H1 (cell line): ENCODE measurements around the gene MYL5. TPM values are rescaled to one million over a fixed set of nuclear protein-coding genes. Genes with fewer than 3 reads are reported as not detected.

Source experiments
- CTCF ChIA-PET: fragments of 300-600 bp; sonication (Branson Sonifier 250); formaldehyde crosslinking; loops from one replicate; lab custom pipeline; 2021; ENCODE audit not compliant: partially characterized antibody; lab: Charles Lee
- POLR2A ChIA-PET: fragments of 300-600 bp; sonication (Branson Sonifier 250); formaldehyde crosslinking; loops from one replicate; lab custom pipeline; 2021; ENCODE audit warnings: inconsistent platforms; ENCODE audit not compliant: partially characterized antibody; lab: Charles Lee
- DNase-seq, 2 experiments: peaks; one replicate each; pipeline versions ENCODE4 v3.0.0 to v3.0.0-alpha.2; 2010 to 2022; ENCODE audit warnings: low spot score in 2 of 2, low read depth in 1 of 2, mixed read lengths in 1 of 2
- FAIRE-seq: peaks from 2 replicates; lab custom pipeline; 2011; peaks lifted over from hg19 to GRCh38; lab: Jason Lieb, UNC
- H2AFZ ChIP-seq: 2 replicates; pipeline ENCODE4 v1.8.1; 2012; ENCODE audit warnings: low read length, inconsistent platforms
- H2AK5ac ChIP-seq: 2 replicates; pipeline ENCODE4 v1.6.1; 2013; ENCODE audit warnings: low read depth, low read length
- H2BK120ac ChIP-seq: replicated peaks from 2 replicates; pipeline ENCODE3; 2013; ENCODE audit warnings: low read depth, low read length, inconsistent platforms
- H2BK12ac ChIP-seq: 2 replicates; pipeline ENCODE4 v1.6.1; 2013; ENCODE audit warnings: low read depth, low read length
- H2BK15ac ChIP-seq: 2 replicates; pipeline ENCODE4 v1.6.1; 2013; ENCODE audit warnings: low read length
- H2BK20ac ChIP-seq: 2 replicates; pipeline ENCODE4 v1.6.1; 2013; ENCODE audit warnings: low read length
- H2BK5ac ChIP-seq: 2 replicates; pipeline ENCODE4 v1.6.1; 2013; ENCODE audit warnings: low read depth, low read length
- H3K14ac ChIP-seq: 2 replicates; pipeline ENCODE4 v1.6.1; 2013; ENCODE audit warnings: inconsistent platforms; ENCODE audit not compliant: insufficient read length
- H3K18ac ChIP-seq: 2 replicates; pipeline ENCODE4 v1.6.1; 2013; ENCODE audit warnings: low read length; ENCODE audit errors: extremely low read depth
- H3K23ac ChIP-seq: 2 replicates; pipeline ENCODE4 v1.6.1; 2013; ENCODE audit warnings: inconsistent platforms; ENCODE audit not compliant: insufficient read length
- H3K23me2 ChIP-seq: 2 replicates; pipeline ENCODE4 v1.6.1; 2013; ENCODE audit warnings: low read depth, low read length
- H3K27ac ChIP-seq: 2 replicates; pipeline ENCODE4 v1.6.1; 2011; ENCODE audit warnings: low read depth, low read length, inconsistent platforms
- H3K27me3 ChIP-seq, 4 experiments: replicated peaks in 1 of 4; 1 replicate in 1 of 4; 2 replicates in 3 of 4; pipeline versions ENCODE4 v1.6.1 to v1.8.1; 2011 to 2013; ENCODE audit warnings: low read length in 3 of 4, mild to moderate bottlenecking in 3 of 4, inconsistent platforms in 2 of 4, mixed read lengths in 2 of 4, moderate library complexity in 1 of 4; ENCODE audit not compliant: control insufficient read depth in 3 of 4, insufficient read depth in 3 of 4; ENCODE audit errors: extremely low read depth in 1 of 4
- H3K36me3 ChIP-seq, 4 experiments: 2 replicates each; pipeline versions ENCODE4 v1.6.1 to v1.8.1; 2011 to 2013; ENCODE audit warnings: mild to moderate bottlenecking in 4 of 4, low read length in 3 of 4, moderate library complexity in 2 of 4, control low read depth in 1 of 4, inconsistent platforms in 1 of 4; ENCODE audit not compliant: insufficient read depth in 4 of 4, control insufficient read depth in 2 of 4
- H3K4ac ChIP-seq: replicated peaks from 2 replicates; pipeline ENCODE3; 2013; ENCODE audit warnings: low read length, low read depth, mixed read lengths, inconsistent platforms; ENCODE audit not compliant: insufficient read length
- H3K4me1 ChIP-seq, 4 experiments: replicated peaks in 1 of 4; 1 replicate in 1 of 4; 2 replicates in 3 of 4; pipeline versions ENCODE4 v1.6.1 to v1.8.1; 2011 to 2013; ENCODE audit warnings: low read length in 3 of 4, inconsistent platforms in 2 of 4, mixed read lengths in 1 of 4; ENCODE audit not compliant: insufficient read depth in 4 of 4, control insufficient read depth in 3 of 4
- H3K4me2 ChIP-seq, 2 experiments: 2 replicates each; pipeline versions ENCODE4 v1.6.1 to v1.8.1; 2011 to 2013; ENCODE audit warnings: low read depth in 2 of 2, low read length in 2 of 2, control low read depth in 1 of 2, inconsistent platforms in 1 of 2, mild to moderate bottlenecking in 1 of 2; ENCODE audit not compliant: insufficient read depth in 1 of 2
- H3K4me3 ChIP-seq, 4 experiments: fragments of 200-600, 300-600 bp in 1 of 4; sonication (generic), shearing (Covaris generic), sonication (Bioruptor Twin) in 1 of 4; 2 replicates each; pipeline versions ENCODE4 v1.5.1 to v1.8.1; 2011 to 2016; ENCODE audit warnings: low read length in 4 of 4, low read depth in 3 of 4, control low read depth in 2 of 4, inconsistent platforms in 2 of 4, mild to moderate bottlenecking in 2 of 4, mixed read lengths in 1 of 4, moderate library complexity in 1 of 4; ENCODE audit not compliant: insufficient read depth in 2 of 4; ENCODE audit errors: extremely low read depth in 1 of 4
- H3K56ac ChIP-seq: replicated peaks from 2 replicates; pipeline ENCODE3; 2013; ENCODE audit warnings: low read depth, mild to moderate bottlenecking, mixed read lengths, low read length, inconsistent platforms; ENCODE audit not compliant: insufficient read length
- H3K79me1 ChIP-seq: 2 replicates; pipeline ENCODE4 v1.6.1; 2013; ENCODE audit warnings: low read depth, low read length, control low read depth
- H3K79me2 ChIP-seq, 2 experiments: 2 replicates each; pipeline versions ENCODE4 v1.6.1 to v1.8.1; 2012 to 2013; ENCODE audit warnings: low read length in 2 of 2, mild to moderate bottlenecking in 2 of 2, inconsistent platforms in 1 of 2; ENCODE audit not compliant: insufficient read depth in 2 of 2, control insufficient read depth in 1 of 2
- H3K9ac ChIP-seq, 4 experiments: replicated peaks in 1 of 4; 1 replicate in 1 of 4; 2 replicates in 3 of 4; pipeline versions ENCODE4 v1.6.1 to v1.8.1; 2011 to 2013; ENCODE audit warnings: low read depth in 3 of 4, low read length in 3 of 4, control low read depth in 2 of 4, mild to moderate bottlenecking in 2 of 4, moderate library complexity in 2 of 4, inconsistent platforms in 1 of 4; ENCODE audit errors: extremely low read depth in 1 of 4
- H3K9me3 ChIP-seq, 2 experiments: 2 replicates each; pipeline versions ENCODE4 v1.6.1 to v1.8.1; 2012 to 2013; ENCODE audit warnings: mild to moderate bottlenecking in 2 of 2, moderate library complexity in 2 of 2, control low read depth in 1 of 2, inconsistent platforms in 1 of 2, low read depth in 1 of 2, low read length in 1 of 2, mixed read lengths in 1 of 2; ENCODE audit not compliant: insufficient read depth in 2 of 2
- H4K20me1 ChIP-seq, 2 experiments: replicated peaks in 1 of 2; 2 replicates each; pipeline versions ENCODE3 to v1.8.1; 2011 to 2013; ENCODE audit warnings: inconsistent platforms in 2 of 2, low read length in 2 of 2, mild to moderate bottlenecking in 1 of 2; ENCODE audit not compliant: insufficient read depth in 2 of 2, control insufficient read depth in 1 of 2
- H4K5ac ChIP-seq: 2 replicates; pipeline ENCODE4 v1.6.1; 2013; ENCODE audit warnings: low read length, low read depth, mixed read lengths, inconsistent platforms; ENCODE audit not compliant: insufficient read length
- H4K8ac ChIP-seq: 2 replicates; pipeline ENCODE4 v1.8.0; 2013; ENCODE audit warnings: mild to moderate bottlenecking, moderate library complexity, low read length, inconsistent platforms; ENCODE audit not compliant: insufficient read depth; ENCODE audit errors: extremely low read depth
- H4K91ac ChIP-seq: replicated peaks from 2 replicates; pipeline ENCODE3; 2013; ENCODE audit warnings: low read length, mixed read lengths, inconsistent platforms; ENCODE audit not compliant: insufficient read length
- NANOG ChIP-seq: IDR thresholded peaks from 2 replicates; pipeline ENCODE4 v1.6.1; 2011; ENCODE audit warnings: low read length, low read depth, mild to moderate bottlenecking, inconsistent platforms; ENCODE audit not compliant: insufficient read depth, poor library complexity, severe bottlenecking
- SP1 ChIP-seq: IDR thresholded peaks from 2 replicates; pipeline ENCODE4 v1.6.1; 2011; ENCODE audit warnings: low read depth, low read length
- TAF1 ChIP-seq: IDR thresholded peaks from 2 replicates; pipeline ENCODE4 v1.6.1; 2011; ENCODE audit warnings: mild to moderate bottlenecking, low read depth, low read length
- TAF7 ChIP-seq: optimal IDR thresholded peaks from 2 replicates; pipeline ENCODE3; 2011; ENCODE audit warnings: low read depth, mild to moderate bottlenecking, inconsistent platforms, low read length, moderate library complexity, borderline replicate concordance
- WGBS, 2 experiments: shearing (Covaris generic) in 1 of 2; methylation state at CpG; one replicate each; pipeline versions ENCODE4 v1.1.6 to v1.1.7; 2013 to 2015; ENCODE audit warnings: low lambda C conversion rate in 2 of 2, mixed read lengths in 2 of 2, inconsistent platforms in 1 of 2, low coverage in 1 of 2, missing lambda C conversion rate in 1 of 2; ENCODE audit not compliant: insufficient replicate concordance in 2 of 2, insufficient coverage in 1 of 2, insufficient read length in 1 of 2; ENCODE audit errors: extremely low coverage in 1 of 2, missing lambda C conversion rate in 1 of 2; 5-methylcytosine and 5-hydroxymethylcytosine counted together
- polyA plus RNA-seq, 7 experiments: library from polyadenylated mRNA; depleted of rRNA in 3 of 7; stranded (reverse) in 5 of 7; unstranded in 2 of 7; fragments of >200 nt in 5 of 7; fragments of 200-250 nt in 2 of 7; gene quantifications; 1 replicate in 5 of 7; 2 replicates in 1 of 7; 4 replicates in 1 of 7; pipeline versions ENCODE4 v1.2.1 to v1.2.3, GENCODE V29; 2011 to 2013; ENCODE audit warnings: missing spikeins in 2 of 7, mixed read lengths in 2 of 7
- total RNA-seq: library from RNA; stranded (reverse); fragmentation: NEBNext Ultra II Directional; extraction: Animal tissue kit (Norgen Biotek cat#: 25700); gene quantifications from 2 replicates; pipeline ENCODE4 v1.2.1, GENCODE V29; 2021

Gene MYL5
- total and polyA plus RNA-seq, 2 of the 8 experiments (the other 6 are each of a cell fraction or from before 2014, with no cell fraction given): 5.7 to 6.8 TPM

DNA sequence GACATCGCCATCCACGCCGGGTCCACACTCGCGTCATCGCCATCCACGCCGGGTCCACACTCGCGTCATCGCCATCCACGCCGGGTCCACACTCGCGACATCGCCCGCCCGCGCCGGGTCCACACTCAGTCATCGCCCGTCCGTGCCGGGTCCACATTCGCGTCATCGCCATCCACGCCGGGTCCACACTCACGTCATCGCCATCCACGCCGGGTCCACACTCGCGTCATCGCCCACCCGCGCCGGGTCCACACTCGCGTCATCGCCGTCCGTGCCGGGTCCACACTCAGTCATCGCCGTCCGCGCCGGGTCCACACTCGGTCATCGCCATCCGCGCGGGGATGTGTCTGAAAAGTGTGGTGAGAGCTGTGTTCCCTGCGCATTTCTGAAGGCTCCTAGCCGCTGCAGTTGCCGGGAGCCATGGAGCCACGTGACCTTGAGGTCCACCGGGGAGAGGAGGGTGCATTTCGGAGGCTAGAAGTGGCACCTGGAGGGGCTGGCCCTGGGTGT, 48.6 kb downstream of the MYL5 start:
- CTCF ChIA-PET: interaction anchor here (2.4 to 2.6 kb wide), 2 partner anchors 20 to 39 kb away, joined by 9 to 12 read pairs; no protein-coding TSS in a partner anchor
- peaks cover 35 to 51% of the 10 kb centered on the region in 2 experiments for H4K20me1 ChIP-seq
- H3K9ac ChIP-seq: no peak overlapping the region
- no peaks in the 10 kb centered on the region for H3K9me3 ChIP-seq
- peaks cover 36% of the 10 kb centered on the region for H3K79me1 ChIP-seq
- H3K4me1 ChIP-seq: no peaks in the 10 kb centered on the region
- peaks cover 3 to 82% of the 10 kb centered on the region in 2 experiments; a peak in 3 of 4 replicates for H3K79me2 ChIP-seq
- no peak overlapping the region for H2AFZ ChIP-seq
- no peak overlapping the region for H3K4me2 ChIP-seq
- H3K23ac ChIP-seq: no peak overlapping the region
- no peak overlapping the region for H2BK12ac ChIP-seq
- FAIRE-seq: no peak
- H3K14ac ChIP-seq: no peak overlapping the region
- no peak overlapping the region for H3K4me3 ChIP-seq
- H4K8ac ChIP-seq: no peak overlapping the region
- no peak overlapping the region for H2BK5ac ChIP-seq
- TF ChIP-seq SP1 (no peak), TAF1 (no peak), NANOG (no peak), TAF7 (no peak)
- TF ChIP-seq, all 59 proteins: peak for 0
- Histone ChIP-seq H2BK20ac (no peak overlapping the region), H3K4ac (no peak overlapping the region), H3K36me3 (peaks cover 0 to 9% (median 0%) of the 10 kb centered on the region in 4 experiments; a peak in 2 of 8 replicates), H2BK120ac (no peak overlapping the region), H2AK5ac (no peak overlapping the region), H3K27me3 (no peaks in the 10 kb centered on the region), H2BK15ac (no peak overlapping the region), H3K23me2 (no peaks in the 10 kb centered on the region), H3K56ac (no peak overlapping the region), H3K27ac (no peak overlapping the region), H4K5ac (no peak overlapping the region), H3K18ac (no peak overlapping the region), H4K91ac (no peak overlapping the region)
- DNase-seq: no peak
- POLR2A ChIA-PET: interaction anchor here (0.7 to 1.6 kb wide), 2 partner anchors 9 to 162 kb away, joined by 3 to 5 read pairs; no protein-coding TSS in a partner anchor
- WGBS, 2 experiments: 92% methylated on average over 26 of the region's 61 CpGs; no CpG with 5 or more reads in 1 of the 2 experiments
